Right atrium auricular region (tissue), 2 donors: Measurements from ENCODE around the gene CDC42. TPM values are rescaled to one million over a fixed set of nuclear protein-coding genes. Genes with fewer than 3 reads are reported as not detected.

Experiments
- DNase-seq: peaks from one replicate; pipeline ENCODE4 v3.0.0-alpha.2; 2019; ENCODE audit warnings: low spot score
- H3K27ac ChIP-seq, 2 donors: fragments of 200-600 bp; sonication (generic); 1 replicate in 1 of 2; 2 replicates in 1 of 2; pipeline ENCODE4 v1.5.1; 2016 to 2019
- H3K27me3 ChIP-seq, 2 donors: fragments of 200-600 bp; sonication (generic); one replicate each; pipeline versions ENCODE4 v1.5.1 to v1.6.0; 2017 to 2019
- H3K36me3 ChIP-seq: fragments of 200-600 bp; sonication (generic); one replicate; pipeline ENCODE4 v1.5.1; 2016
- H3K4me1 ChIP-seq, 2 donors: fragments of 200-600 bp; sonication (generic); one replicate each; pipeline versions ENCODE4 v1.5.1 to v1.6.0; 2017 to 2019
- H3K4me3 ChIP-seq, 2 donors: fragments of 200-600 bp; sonication (generic); 1 replicate in 1 of 2; 2 replicates in 1 of 2; pipeline ENCODE4 v1.5.1; 2017 to 2019; ENCODE audit warnings: mild to moderate bottlenecking in 1 of 2, moderate library complexity in 1 of 2
- H3K9me3 ChIP-seq, 2 donors: fragments of 200-600 bp; sonication (generic); one replicate each; pipeline ENCODE4 v1.5.1; 2019
- total RNA-seq, 2 donors: library from RNA; depleted of rRNA; stranded (reverse); fragments of >200 nt; gene quantifications; one replicate each; pipeline ENCODE4 v1.1.0, GENCODE V29; 2016
- TF ChIP-seq, protein P1 (sequence below), 2 donors: fragments of 200-600 bp; sonication (generic); IDR thresholded peaks; one replicate each; pipeline ENCODE4 v1.5.1; 2019; ENCODE audit warnings: antibody characterized with exemption in 2 of 2

CDC42 gene
- total RNA-seq, 2 donors from 2014 or later: 144 to 147 TPM

DNA sequence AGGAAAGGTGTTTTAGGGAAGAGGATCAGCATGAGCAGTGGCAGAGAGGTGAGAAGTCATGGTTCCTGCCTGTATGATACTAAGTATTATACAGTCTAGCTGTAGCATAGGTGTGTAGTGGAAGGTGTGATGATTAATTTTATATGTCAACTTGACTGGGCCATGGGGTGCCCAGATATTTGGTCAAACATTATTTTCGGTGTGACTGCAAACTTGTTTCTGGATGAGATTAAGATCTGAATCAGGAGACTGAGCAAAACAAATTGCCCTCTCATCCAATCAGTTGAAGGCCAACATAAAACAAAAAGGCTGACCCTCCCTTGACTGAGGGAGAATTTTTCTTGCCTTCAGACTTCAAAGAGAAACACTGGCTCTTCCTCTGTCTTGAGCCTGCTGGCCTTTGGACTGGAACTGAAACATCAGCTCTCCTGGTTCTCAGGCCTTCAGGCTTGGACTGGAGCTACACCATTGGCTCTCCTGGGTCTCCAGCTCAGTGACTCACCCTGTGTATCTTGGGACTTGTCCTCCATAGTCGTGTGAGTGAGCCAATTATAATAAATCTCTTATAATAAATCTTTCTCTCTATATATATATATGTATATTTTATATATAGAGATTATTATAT is 6.8 kb upstream of the CDC42 start:
- Histone ChIP-seq H3K27ac (no peak overlapping the region), H3K36me3 (no peaks in the 10 kb centered on the region), H3K27me3 (no peaks in the 10 kb centered on the region), H3K4me1 (peaks cover 0 to 6% of the 10 kb centered on the region in 2 donors), H3K4me3 (no peak overlapping the region), H3K9me3 (no peaks in the 10 kb centered on the region)
- TF ChIP-seq, protein P1, sequence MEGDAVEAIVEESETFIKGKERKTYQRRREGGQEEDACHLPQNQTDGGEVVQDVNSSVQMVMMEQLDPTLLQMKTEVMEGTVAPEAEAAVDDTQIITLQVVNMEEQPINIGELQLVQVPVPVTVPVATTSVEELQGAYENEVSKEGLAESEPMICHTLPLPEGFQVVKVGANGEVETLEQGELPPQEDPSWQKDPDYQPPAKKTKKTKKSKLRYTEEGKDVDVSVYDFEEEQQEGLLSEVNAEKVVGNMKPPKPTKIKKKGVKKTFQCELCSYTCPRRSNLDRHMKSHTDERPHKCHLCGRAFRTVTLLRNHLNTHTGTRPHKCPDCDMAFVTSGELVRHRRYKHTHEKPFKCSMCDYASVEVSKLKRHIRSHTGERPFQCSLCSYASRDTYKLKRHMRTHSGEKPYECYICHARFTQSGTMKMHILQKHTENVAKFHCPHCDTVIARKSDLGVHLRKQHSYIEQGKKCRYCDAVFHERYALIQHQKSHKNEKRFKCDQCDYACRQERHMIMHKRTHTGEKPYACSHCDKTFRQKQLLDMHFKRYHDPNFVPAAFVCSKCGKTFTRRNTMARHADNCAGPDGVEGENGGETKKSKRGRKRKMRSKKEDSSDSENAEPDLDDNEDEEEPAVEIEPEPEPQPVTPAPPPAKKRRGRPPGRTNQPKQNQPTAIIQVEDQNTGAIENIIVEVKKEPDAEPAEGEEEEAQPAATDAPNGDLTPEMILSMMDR (IDR thresholded peaks at IDR 0.05): no peak
- no peak for DNase-seq

DNA sequence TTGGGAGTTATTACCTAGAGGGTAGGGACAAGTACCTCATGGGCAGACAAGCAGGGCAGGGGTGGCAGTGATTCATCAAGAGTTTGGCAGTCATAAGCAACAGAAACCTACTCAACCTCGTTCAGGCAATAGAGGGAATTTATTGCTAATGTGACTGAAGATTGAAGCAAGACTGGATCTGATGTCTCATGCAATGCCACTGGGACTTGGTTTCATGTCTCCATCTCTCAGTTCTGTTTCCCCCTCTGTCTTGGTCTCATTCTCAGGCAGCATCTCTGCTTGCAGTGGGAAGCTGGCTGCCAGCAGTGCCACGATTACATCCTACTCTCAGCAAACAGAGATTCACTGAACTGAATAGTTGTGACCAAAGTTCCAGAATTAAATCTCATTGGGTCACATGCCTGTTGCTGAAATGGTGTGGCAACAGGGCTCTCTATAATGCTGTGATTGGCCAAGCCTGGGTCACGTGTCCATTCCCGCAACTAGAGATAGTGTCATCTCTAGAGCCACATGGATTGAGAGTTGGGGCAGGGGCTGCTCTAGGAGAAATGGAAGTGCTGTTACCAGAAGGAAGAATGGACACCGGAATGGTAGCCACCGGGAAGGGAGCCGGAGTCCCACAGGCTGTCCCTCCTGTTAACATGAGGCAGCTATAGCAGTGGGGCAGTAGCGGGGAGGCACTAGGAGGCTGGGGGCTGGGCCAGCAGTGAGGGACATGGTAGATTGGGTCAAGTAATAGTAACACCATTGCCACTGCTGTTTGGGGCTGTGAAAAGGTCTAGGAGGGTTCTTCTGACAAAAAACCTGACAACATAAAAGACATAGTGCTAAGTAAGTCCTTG is 3.9 kb upstream of the CDC42 start:
- TF ChIP-seq, protein P1 (IDR thresholded peaks at IDR 0.05): no peak
- Histone ChIP-seq H3K27ac (peak overlapping the region in 1 of 2 donors; percentile 41), H3K4me3 (no peak overlapping the region), H3K9me3 (no peaks in the 10 kb centered on the region), H3K27me3 (no peaks in the 10 kb centered on the region), H3K36me3 (no peaks in the 10 kb centered on the region), H3K4me1 (peaks cover 0 to 6% of the 10 kb centered on the region in 2 donors)
- DNase-seq: no peak

DNA sequence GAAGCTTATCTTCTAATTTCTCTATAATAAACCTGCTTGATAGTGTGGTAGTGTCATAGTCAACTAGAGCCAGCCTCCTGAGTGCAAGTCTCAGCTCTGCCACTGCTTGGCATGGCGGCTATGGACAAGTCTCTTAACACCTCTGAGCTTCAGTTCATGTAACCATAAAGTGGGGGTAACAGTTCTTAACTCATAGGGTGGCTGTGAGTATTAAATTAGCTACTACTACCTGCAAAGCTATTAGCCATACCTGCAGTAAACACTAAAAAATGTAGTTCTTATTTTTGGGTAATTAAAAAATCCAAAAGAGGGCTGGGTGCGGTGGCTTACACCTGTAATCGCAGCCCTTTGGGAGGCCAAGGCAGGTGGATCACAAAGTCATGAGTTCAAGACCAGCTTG is 2.2 kb upstream of the CDC42 start:
- H3K9me3 ChIP-seq: no peaks in the 10 kb centered on the region
- H3K4me3 ChIP-seq: no peak overlapping the region
- H3K4me1 ChIP-seq: peaks cover 0 to 21% of the 10 kb centered on the region in 2 donors
- TF ChIP-seq, protein P1 (IDR thresholded peaks at IDR 0.05): no peak
- H3K27me3 ChIP-seq: no peaks in the 10 kb centered on the region
- no peak for DNase-seq
- no peaks in the 10 kb centered on the region for H3K36me3 ChIP-seq
- H3K27ac ChIP-seq: no peak overlapping the region

DNA sequence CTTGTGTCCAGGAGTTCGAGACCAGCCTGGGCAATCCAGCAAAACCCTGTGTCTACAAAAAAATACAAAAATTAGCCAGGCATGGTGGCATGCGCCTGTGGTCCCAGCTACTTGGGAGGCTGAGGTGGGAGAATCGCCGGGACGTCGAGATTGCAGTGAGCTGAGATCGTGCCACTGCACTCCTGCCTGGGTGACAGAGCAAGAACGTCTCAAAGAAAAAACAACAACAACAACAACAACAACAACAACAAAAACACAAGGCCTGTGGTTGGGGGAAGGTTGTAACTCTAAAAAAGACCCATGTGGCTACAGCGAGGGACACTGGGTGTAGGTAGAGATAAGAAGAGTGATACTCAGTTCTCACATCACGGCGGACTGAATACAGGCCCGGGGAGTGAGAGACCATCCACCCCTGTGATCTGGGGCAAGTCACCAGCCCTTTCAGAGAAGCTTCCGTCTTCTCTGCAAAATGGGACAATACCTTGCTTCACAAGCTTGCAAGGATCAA is 848 bp upstream of the CDC42 start:
- Histone ChIP-seq H3K4me1 (peaks cover 0 to 34% of the 10 kb centered on the region in 2 donors), H3K4me3 (peak overlapping the region in 1 of 2 donors; percentile 94), H3K27me3 (no peaks in the 10 kb centered on the region), H3K27ac (peak overlapping the region in 1 of 2 donors; percentile 98), H3K36me3 (no peaks in the 10 kb centered on the region), H3K9me3 (no peaks in the 10 kb centered on the region)
- TF ChIP-seq, protein P1 (IDR thresholded peaks at IDR 0.05): no peak
- DNase-seq: no peak

DNA sequence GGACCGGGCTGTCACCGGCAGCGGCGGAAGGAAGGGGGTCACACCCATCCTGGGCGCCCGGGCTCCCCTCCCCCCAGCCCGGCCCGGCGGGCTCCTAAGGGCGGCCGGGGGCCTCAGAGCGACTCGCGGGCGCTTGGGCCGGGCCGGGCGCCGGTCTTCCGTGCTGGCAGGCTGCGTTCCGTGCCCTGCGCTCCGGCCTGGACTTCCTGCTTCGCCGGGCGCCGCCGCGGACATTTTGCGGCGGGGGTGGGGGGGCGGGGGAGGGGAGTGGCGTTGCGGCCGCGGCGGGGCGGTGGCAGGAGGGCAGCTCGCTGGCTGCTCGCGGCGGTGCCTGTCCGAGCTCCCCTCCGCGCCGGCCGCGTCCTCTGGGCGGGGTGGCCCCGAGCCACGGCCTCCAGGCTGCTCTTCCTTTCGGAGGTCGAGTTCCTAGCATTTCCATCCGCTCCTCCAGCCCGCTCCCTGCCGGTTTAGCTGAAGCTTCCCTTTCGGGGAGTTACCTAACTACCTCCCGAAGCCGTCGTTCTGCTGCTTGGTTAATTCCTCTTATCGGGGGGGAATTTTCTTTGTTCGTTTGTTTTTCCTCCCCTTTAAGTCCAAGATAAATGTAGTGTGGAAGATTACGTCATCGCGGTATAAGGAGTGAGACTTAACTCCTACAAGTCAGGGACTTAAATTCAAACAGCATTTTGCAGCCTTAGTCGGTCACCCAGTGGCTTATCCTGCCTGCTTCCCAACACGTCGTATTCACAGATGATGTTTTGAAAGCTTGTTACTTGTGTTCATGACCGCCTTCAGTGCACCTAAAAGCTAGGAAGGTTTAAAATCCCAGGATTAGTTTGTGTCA is 730 bp downstream of the CDC42 start:
- H3K9me3 ChIP-seq: no peaks in the 10 kb centered on the region
- DNase-seq: peak; percentile 63

More for the DNA sequence above, 730 bp downstream of the CDC42 start:
- Histone ChIP-seq H3K4me1 (peaks cover 0 to 50% of the 10 kb centered on the region in 2 donors), H3K36me3 (no peaks in the 10 kb centered on the region), H3K4me3 (peak overlapping the region; percentile 80 to 94), H3K27me3 (no peaks in the 10 kb centered on the region), H3K27ac (peak overlapping the region; percentile 98 to 99)
- TF ChIP-seq, protein P1 (IDR thresholded peaks at IDR 0.05): no peak
